H1 (cell line): ENCODE data around the gene RPRML. TPM values are rescaled to one million over a fixed set of nuclear protein-coding genes. Genes with fewer than 3 reads are reported as not detected.

Experiments used
- ATF3 ChIP-seq: IDR thresholded peaks from 2 replicates; pipeline ENCODE4 v1.6.1; 2011; ENCODE audit warnings: low read depth, mild to moderate bottlenecking, low read length; ENCODE audit not compliant: insufficient read depth
- CBX5 ChIP-seq: fragments of 300-800, 300-1000 bp; sonication (generic); IDR thresholded peaks from 2 replicates; pipeline ENCODE4 v1.7.1; 2016; ENCODE audit warnings: antibody characterized with exemption, low read length, low read depth
- RAD21 ChIP-seq, 2 experiments: IDR thresholded peaks in 1 of 2; conservative IDR thresholded peaks in 1 of 2; 2 replicates each; pipeline ENCODE4 v1.6.1; 2011; ENCODE audit warnings: low read depth in 2 of 2, low read length in 2 of 2, improper control_type of control experiment in 1 of 2, inconsistent platforms in 1 of 2, mild to moderate bottlenecking in 1 of 2, moderate library complexity in 1 of 2
- TAF1 ChIP-seq: IDR thresholded peaks from 2 replicates; pipeline ENCODE4 v1.6.1; 2011; ENCODE audit warnings: mild to moderate bottlenecking, low read depth, low read length
- polyA plus RNA-seq, 7 experiments: library from polyadenylated mRNA; depleted of rRNA in 3 of 7; stranded (reverse) in 5 of 7; unstranded in 2 of 7; fragments of >200 nt in 5 of 7; fragments of 200-250 nt in 2 of 7; gene quantifications; 1 replicate in 5 of 7; 2 replicates in 1 of 7; 4 replicates in 1 of 7; pipeline versions ENCODE4 v1.2.1 to v1.2.3, GENCODE V29; 2011 to 2013; ENCODE audit warnings: missing spikeins in 2 of 7, mixed read lengths in 2 of 7
- total RNA-seq: library from RNA; stranded (reverse); fragmentation: NEBNext Ultra II Directional; extraction: Animal tissue kit (Norgen Biotek cat#: 25700); gene quantifications from 2 replicates; pipeline ENCODE4 v1.2.1, GENCODE V29; 2021

Gene RPRML
- total and polyA plus RNA-seq, 2 of the 8 experiments (the other 6 are each of a cell fraction or from before 2014, with no cell fraction given), result 3.5 to 5.5 TPM

GRCh38 chr17:46950342-46950996, 28.6 kb downstream of the RPRML start (continued):
- TF ChIP-seq ATF3, result no peak
- TF ChIP-seq RAD21 (IDR thresholded peaks at IDR 0.05 in 1 of 2, conservative IDR thresholded peaks at IDR 0.05 in 1 of 2; ENCODE audit: low read depth in 2 of 2, low read length in 2 of 2), result no peak
- no peak for TF ChIP-seq TAF1
- no peak for TF ChIP-seq CBX5
